ENCODE results near the gene PERCC1.

Gene PERCC1

GRCh38 chr16:1412847-1413246 is 18.0 kb upstream of the PERCC1 start:
- no peak overlapping the region for H3K4me3 ChIP-seq (ENCODE audit: low read depth, low read length)
- H3K36me3 ChIP-seq (ENCODE audit: insufficient read depth, low read length) = no peaks in the 10 kb centered on the region
- H2AFZ ChIP-seq (ENCODE audit: low read length, unreplicated experiment) = no peak overlapping the region
- no peaks in the 10 kb centered on the region for H3K79me2 ChIP-seq (ENCODE audit: control insufficient read depth, insufficient read depth, low read length, unreplicated experiment)
- H3K27ac ChIP-seq (ENCODE audit: low read depth, low read length) = no peak overlapping the region
- no peaks in the 10 kb centered on the region for H3K27me3 ChIP-seq (ENCODE audit: insufficient read depth, low read length)
- H3K4me1 ChIP-seq (ENCODE audit: control insufficient read depth, insufficient read depth, low read length, unreplicated experiment) = peaks cover 8% of the 10 kb centered on the region

GRCh38 chr16:1413684-1414531 is 17.0 kb upstream of the PERCC1 start:
- peak overlapping the region; percentile 91 for H2AFZ ChIP-seq (ENCODE audit: low read length, unreplicated experiment)
- peaks cover 6% of the 10 kb centered on the region for H3K4me1 ChIP-seq (ENCODE audit: control insufficient read depth, insufficient read depth, low read length, unreplicated experiment)
- peaks cover 7% of the 10 kb centered on the region for H3K79me2 ChIP-seq (ENCODE audit: control insufficient read depth, insufficient read depth, low read length, unreplicated experiment)
- H3K27ac ChIP-seq (ENCODE audit: low read depth, low read length) = no peak overlapping the region
- no peaks in the 10 kb centered on the region for H3K36me3 ChIP-seq (ENCODE audit: insufficient read depth, low read length)
- peak overlapping the region; percentile 98 for H3K4me3 ChIP-seq (ENCODE audit: low read depth, low read length)
- no peaks in the 10 kb centered on the region for H3K27me3 ChIP-seq (ENCODE audit: insufficient read depth, low read length)

- H3K27me3 ChIP-seq (ENCODE audit: insufficient read depth, low read length) = no peaks in the 10 kb centered on the region
- peaks cover 13% of the 10 kb centered on the region for H3K79me2 ChIP-seq (ENCODE audit: control insufficient read depth, insufficient read depth, low read length, unreplicated experiment)
- H3K4me1 ChIP-seq (ENCODE audit: control insufficient read depth, insufficient read depth, low read length, unreplicated experiment) = peaks cover 11% of the 10 kb centered on the region
- H3K4me3 ChIP-seq (ENCODE audit: low read depth, low read length) = peak within 1 kb of the TSS; percentile 98
- H2AFZ ChIP-seq (ENCODE audit: low read length, unreplicated experiment) = peak within 1 kb of the TSS; percentile 91
- H3K36me3 ChIP-seq (ENCODE audit: insufficient read depth, low read length) = no peaks in the 10 kb centered on the region
- no peak within 1 kb of the TSS for H3K27ac ChIP-seq (ENCODE audit: low read depth, low read length)
Measured at GRCh38 chr16:1414532-1415260, 16.2 kb upstream of the PERCC1 start, which contains the start of gene UNKL. TSS of gene UNKL (minus strand) at chr16:1414704. CDS start at chr16:1414691, 13 bp downstream.

GRCh38 chr16:1416521-1416941 is 14.3 kb upstream of the PERCC1 start:
- Histone ChIP-seq H3K27ac (ENCODE audit: low read depth, low read length) (no peak overlapping the region), H3K79me2 (ENCODE audit: control insufficient read depth, insufficient read depth, low read length, unreplicated experiment) (peaks cover 21% of the 10 kb centered on the region), H3K4me3 (ENCODE audit: low read depth, low read length) (no peak overlapping the region), H3K27me3 (ENCODE audit: insufficient read depth, low read length) (no peaks in the 10 kb centered on the region), H2AFZ (ENCODE audit: low read length, unreplicated experiment) (no peak overlapping the region), H3K36me3 (ENCODE audit: insufficient read depth, low read length) (no peaks in the 10 kb centered on the region), H3K4me1 (ENCODE audit: control insufficient read depth, insufficient read depth, low read length, unreplicated experiment) (peaks cover 13% of the 10 kb centered on the region)

- Histone ChIP-seq H3K79me2 (ENCODE audit: control insufficient read depth, insufficient read depth, low read length, unreplicated experiment) (peaks cover 21% of the 10 kb centered on the region), H3K36me3 (ENCODE audit: insufficient read depth, low read length) (no peaks in the 10 kb centered on the region), H3K27ac (ENCODE audit: low read depth, low read length) (peak overlapping the region; percentile 63; the same call in 1 of the 2 replicates), H3K4me3 (ENCODE audit: low read depth, low read length) (peak overlapping the region; percentile 100), H2AFZ (ENCODE audit: low read length, unreplicated experiment) (peak overlapping the region; percentile 51), H3K27me3 (ENCODE audit: insufficient read depth, low read length) (no peaks in the 10 kb centered on the region), H3K4me1 (ENCODE audit: control insufficient read depth, insufficient read depth, low read length, unreplicated experiment) (peaks cover 13% of the 10 kb centered on the region)
Measured at GRCh38 chr16:1420111-1420539, 10.8 kb upstream of the PERCC1 start.

GRCh38 chr16:1422076-1422475 is 8.8 kb upstream of the PERCC1 start:
- H3K36me3 ChIP-seq (ENCODE audit: insufficient read depth, low read length) = no peaks in the 10 kb centered on the region

GRCh38 chr16:1424028-1424427 is 6.8 kb upstream of the PERCC1 start:
- H3K4me3 ChIP-seq (ENCODE audit: low read depth, low read length) = no peak overlapping the region

More at GRCh38 chr16:1422076-1422475, 8.8 kb upstream of the PERCC1 start:
- no peak overlapping the region for H3K27ac ChIP-seq (ENCODE audit: low read depth, low read length)
- H3K79me2 ChIP-seq (ENCODE audit: control insufficient read depth, insufficient read depth, low read length, unreplicated experiment) = peaks cover 21% of the 10 kb centered on the region
- no peak overlapping the region for H3K4me3 ChIP-seq (ENCODE audit: low read depth, low read length)
- H3K27me3 ChIP-seq (ENCODE audit: insufficient read depth, low read length) = no peaks in the 10 kb centered on the region
- H3K4me1 ChIP-seq (ENCODE audit: control insufficient read depth, insufficient read depth, low read length, unreplicated experiment) = peaks cover 8% of the 10 kb centered on the region
- H2AFZ ChIP-seq (ENCODE audit: low read length, unreplicated experiment) = no peak overlapping the region

GRCh38 chr16:1425616-1426370 is 5.1 kb upstream of the PERCC1 start:
- Histone ChIP-seq H3K4me1 (ENCODE audit: control insufficient read depth, insufficient read depth, low read length, unreplicated experiment) (no peaks in the 10 kb centered on the region), H3K27ac (ENCODE audit: low read depth, low read length) (no peak overlapping the region), H3K27me3 (ENCODE audit: insufficient read depth, low read length) (no peaks in the 10 kb centered on the region), H3K79me2 (ENCODE audit: control insufficient read depth, insufficient read depth, low read length, unreplicated experiment) (no peaks in the 10 kb centered on the region), H2AFZ (ENCODE audit: low read length, unreplicated experiment) (no peak overlapping the region), H3K36me3 (ENCODE audit: insufficient read depth, low read length) (no peaks in the 10 kb centered on the region), H3K4me3 (ENCODE audit: low read depth, low read length) (no peak overlapping the region)

More at GRCh38 chr16:1424028-1424427, 6.8 kb upstream of the PERCC1 start:
- Histone ChIP-seq H3K27me3 (ENCODE audit: insufficient read depth, low read length) (no peaks in the 10 kb centered on the region), H3K36me3 (ENCODE audit: insufficient read depth, low read length) (no peaks in the 10 kb centered on the region), H2AFZ (ENCODE audit: low read length, unreplicated experiment) (no peak overlapping the region), H3K79me2 (ENCODE audit: control insufficient read depth, insufficient read depth, low read length, unreplicated experiment) (peaks cover 13% of the 10 kb centered on the region), H3K4me1 (ENCODE audit: control insufficient read depth, insufficient read depth, low read length, unreplicated experiment) (peaks cover 5% of the 10 kb centered on the region), H3K27ac (ENCODE audit: low read depth, low read length) (no peak overlapping the region)

- Histone ChIP-seq H3K36me3 (ENCODE audit: insufficient read depth, low read length) (no peaks in the 10 kb centered on the region), H3K79me2 (ENCODE audit: control insufficient read depth, insufficient read depth, low read length, unreplicated experiment) (no peaks in the 10 kb centered on the region), H3K4me1 (ENCODE audit: control insufficient read depth, insufficient read depth, low read length, unreplicated experiment) (no peaks in the 10 kb centered on the region), H2AFZ (ENCODE audit: low read length, unreplicated experiment) (no peak overlapping the region), H3K27me3 (ENCODE audit: insufficient read depth, low read length) (no peaks in the 10 kb centered on the region), H3K4me3 (ENCODE audit: low read depth, low read length) (no peak overlapping the region), H3K27ac (ENCODE audit: low read depth, low read length) (no peak overlapping the region)
Measured at GRCh38 chr16:1426734-1427471, 4.0 kb upstream of the PERCC1 start.
